HFFc6 (cell line): ENCODE measurements around the gene ATP13A2. TPM values are rescaled to one million over a fixed set of nuclear protein-coding genes. Genes with fewer than 3 reads are reported as not detected.

Source experiments
- DNase-seq: peaks from one replicate; pipeline ENCODE4 v3.0.0-alpha.2; 2018
- H3K27ac Mint-ChIP-seq: 2 replicates; pipeline ENCODE4 v1.8.0; 2020; ENCODE audit warnings: mild to moderate bottlenecking, mixed read lengths
- H3K27me3 Mint-ChIP-seq: 2 replicates; pipeline ENCODE4 v1.8.0; 2021; ENCODE audit warnings: mild to moderate bottlenecking, moderate library complexity, mixed read lengths; ENCODE audit not compliant: insufficient read depth
- H3K36me3 Mint-ChIP-seq: 2 replicates; pipeline ENCODE4 v1.8.0; 2021; ENCODE audit warnings: low read depth, mixed read lengths
- H3K4me1 Mint-ChIP-seq: 2 replicates; pipeline ENCODE4 v1.8.0; 2020; ENCODE audit warnings: low read depth, mixed read lengths
- H3K4me3 Mint-ChIP-seq: 2 replicates; pipeline ENCODE4 v1.8.0; 2020; ENCODE audit warnings: mild to moderate bottlenecking, moderate library complexity, mixed read lengths
- H3K9me3 Mint-ChIP-seq: 2 replicates; pipeline ENCODE4 v1.8.0; 2020; ENCODE audit warnings: mild to moderate bottlenecking, mixed read lengths
- CTCF ChIP-seq: fragments of 200-600 bp; sonication (generic); IDR thresholded peaks from 2 replicates; pipeline ENCODE4 v1.5.0; 2021; ENCODE audit warnings: antibody characterized with exemption, mild to moderate bottlenecking
- total RNA-seq, 6 experiments: library from RNA; stranded (reverse); fragmentation: NEBNext Ultra II Directional; extraction: Animal tissue kit (Norgen Biotek cat#: 25700); gene quantifications; 2 replicates in 1 of 6; 3 replicates in 5 of 6; pipeline ENCODE4 v1.2.3, GENCODE V29; 2021

ATP13A2 gene
- total RNA-seq, 6 experiments from 2014 or later: 26.8 to 33.6 (median 29.4) TPM

- DNase-seq: no peak
- H3K27ac Mint-ChIP-seq: no peak overlapping the region
- peaks cover 20% of the 10 kb centered on the region for H3K4me1 Mint-ChIP-seq
- TF ChIP-seq CTCF: no peak
- H3K9me3 Mint-ChIP-seq: no peaks in the 10 kb centered on the region
- H3K36me3 Mint-ChIP-seq: no peaks in the 10 kb centered on the region; the same call in 1 of the 2 replicates
- H3K4me3 Mint-ChIP-seq: no peak overlapping the region
- H3K27me3 Mint-ChIP-seq: no peaks in the 10 kb centered on the region; the same call in 1 of the 2 replicates
Measured at GRCh38 chr1:16973215-16973614, 38.5 kb downstream of the ATP13A2 start.

DNA sequence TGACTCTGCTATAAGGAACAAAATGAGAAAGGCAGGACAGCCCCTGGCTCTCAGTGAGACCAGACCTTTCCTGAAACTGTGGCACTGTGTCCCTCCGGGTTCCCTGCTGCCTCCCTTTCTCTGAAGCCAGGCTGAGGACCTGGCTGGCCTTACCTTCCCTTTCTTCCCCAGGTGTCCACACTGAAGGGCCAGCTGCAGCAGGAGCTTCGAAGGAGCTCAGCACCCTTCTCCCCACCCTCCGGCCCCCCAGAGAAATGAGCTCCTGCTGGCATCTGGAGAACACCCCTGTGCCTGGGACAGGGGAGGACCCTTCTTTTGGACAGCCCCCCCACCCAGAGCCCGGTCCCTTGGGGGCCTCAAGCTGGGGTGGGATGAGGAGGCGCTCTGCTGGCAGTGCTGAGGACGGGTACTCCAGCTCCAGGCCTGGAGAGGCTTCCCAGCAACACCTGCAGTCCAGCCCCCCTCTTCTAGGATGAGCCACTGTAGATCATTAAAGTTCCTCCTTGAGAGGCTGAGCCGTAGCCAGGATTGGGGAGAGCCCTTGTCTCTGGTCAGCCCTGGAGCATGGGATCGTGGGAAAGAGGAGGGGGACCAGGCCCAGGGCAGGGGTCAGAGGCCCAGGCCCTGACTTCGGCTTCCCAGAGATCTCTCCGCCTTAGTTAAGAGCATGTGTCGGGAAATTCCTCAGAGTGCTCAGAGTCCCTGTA, 39.4 kb downstream of the ATP13A2 start:
- DNase-seq: no peak
- Mint-ChIP-seq H3K27ac (peak overlapping the region; percentile 58), H3K36me3 (no peaks in the 10 kb centered on the region; the same call in 1 of the 2 replicates), H3K4me1 (peaks cover 12% of the 10 kb centered on the region), H3K4me3 (no peak overlapping the region), H3K9me3 (no peaks in the 10 kb centered on the region), H3K27me3 (no peaks in the 10 kb centered on the region; the same call in 1 of the 2 replicates)
- no peak for TF ChIP-seq CTCF

DNA sequence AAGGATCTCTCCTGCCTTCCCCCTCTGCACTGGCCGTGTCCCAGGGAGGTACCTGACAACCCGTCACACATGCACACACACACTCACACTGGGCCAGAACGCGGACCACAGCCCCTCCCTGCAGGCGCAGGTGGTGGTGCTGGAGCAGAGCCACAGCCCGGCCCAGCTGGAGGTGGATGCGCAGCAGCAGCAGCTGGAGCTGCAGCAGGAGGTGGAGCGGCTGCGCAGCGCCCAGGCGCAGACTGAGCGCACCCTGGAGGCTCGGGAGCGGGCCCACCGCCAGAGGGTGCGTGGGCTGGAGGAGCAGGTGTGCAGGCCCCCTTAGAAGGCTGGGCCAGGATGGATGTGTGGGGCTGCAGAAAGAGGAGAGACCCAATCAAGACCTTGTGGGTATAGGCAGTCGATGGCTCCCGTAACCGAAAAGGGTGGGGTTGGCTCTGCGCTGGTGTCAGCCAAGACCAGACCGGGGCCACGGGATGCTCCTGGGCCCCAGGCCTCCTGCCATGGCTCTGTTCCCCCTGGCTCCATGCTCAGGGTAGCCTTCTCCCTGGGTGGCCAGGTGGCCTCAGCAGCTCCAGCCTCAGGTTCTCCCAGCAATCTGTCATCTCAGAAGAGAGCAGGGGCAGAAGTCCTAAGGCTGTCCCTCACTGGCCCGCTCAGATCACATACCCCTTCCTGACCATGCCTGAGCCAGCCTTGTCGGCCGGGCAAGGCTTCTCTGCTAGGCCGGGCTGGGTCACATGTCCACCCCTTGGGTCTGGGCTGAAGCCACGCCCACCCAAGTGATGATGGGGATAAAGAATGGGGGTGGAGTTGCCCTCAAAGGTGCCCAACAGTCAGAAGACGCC, 40.2 kb downstream of the ATP13A2 start:
- no peak for TF ChIP-seq CTCF
- no peak overlapping the region for H3K4me3 Mint-ChIP-seq
- peaks cover 20% of the 10 kb centered on the region for H3K4me1 Mint-ChIP-seq
- H3K36me3 Mint-ChIP-seq: no peaks in the 10 kb centered on the region; the same call in 1 of the 2 replicates
- no peaks in the 10 kb centered on the region for H3K9me3 Mint-ChIP-seq
- peaks cover under 1% of the 10 kb centered on the region for H3K27me3 Mint-ChIP-seq
- peak; percentile 58 for DNase-seq
- 0 out of 2 replicates have a peak overlapping the region, but pooled peaks have one; percentile 13 for H3K27ac Mint-ChIP-seq

- Mint-ChIP-seq H3K36me3 (no peaks in the 10 kb centered on the region; the same call in 1 of the 2 replicates), H3K4me1 (peaks cover 20% of the 10 kb centered on the region), H3K4me3 (no peak overlapping the region), H3K27ac (no peak overlapping the region), H3K9me3 (no peaks in the 10 kb centered on the region), H3K27me3 (peaks cover 2% of the 10 kb centered on the region)
- TF ChIP-seq CTCF: no peak
- no peak for DNase-seq
Measured at GRCh38 chr1:16970132-16970910, 41.4 kb downstream of the ATP13A2 start.

- Mint-ChIP-seq H3K27me3 (peaks cover 4% of the 10 kb centered on the region; the same call in 1 of the 2 replicates), H3K4me3 (no peak overlapping the region), H3K4me1 (peaks cover 20% of the 10 kb centered on the region)
Measured at GRCh38 chr1:16969651-16970050, 42.1 kb downstream of the ATP13A2 start.

More at GRCh38 chr1:16969651-16970050, 42.1 kb downstream of the ATP13A2 start:
- TF ChIP-seq CTCF: no peak
- Mint-ChIP-seq H3K9me3 (no peaks in the 10 kb centered on the region), H3K27ac (no peak overlapping the region), H3K36me3 (no peaks in the 10 kb centered on the region; the same call in 1 of the 2 replicates)
- DNase-seq: no peak
